ENCODE results near the gene GALNT17.

The GALNT17 gene

DNA sequence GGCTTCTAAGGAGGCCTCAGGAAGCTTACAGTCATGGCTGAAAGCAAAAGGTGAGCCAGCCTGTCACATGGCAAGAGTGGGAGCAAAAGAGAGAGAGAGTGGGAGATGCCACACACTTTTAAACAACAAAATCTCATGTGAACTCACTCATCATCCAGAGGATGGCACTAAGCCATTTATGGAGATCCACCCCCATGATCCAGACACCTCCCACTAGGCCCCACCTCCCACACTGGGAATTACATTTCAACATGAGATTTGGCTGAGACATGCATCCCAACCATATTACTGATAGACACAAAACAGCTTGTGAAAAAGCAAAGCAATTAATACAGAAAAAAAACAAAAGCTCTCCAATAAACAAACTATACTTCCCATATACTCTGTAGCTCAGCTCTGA lies 210.3 kb downstream of the GALNT17 start:
- DNase-seq (ENCODE audit: low read depth) = no peak

DNA sequence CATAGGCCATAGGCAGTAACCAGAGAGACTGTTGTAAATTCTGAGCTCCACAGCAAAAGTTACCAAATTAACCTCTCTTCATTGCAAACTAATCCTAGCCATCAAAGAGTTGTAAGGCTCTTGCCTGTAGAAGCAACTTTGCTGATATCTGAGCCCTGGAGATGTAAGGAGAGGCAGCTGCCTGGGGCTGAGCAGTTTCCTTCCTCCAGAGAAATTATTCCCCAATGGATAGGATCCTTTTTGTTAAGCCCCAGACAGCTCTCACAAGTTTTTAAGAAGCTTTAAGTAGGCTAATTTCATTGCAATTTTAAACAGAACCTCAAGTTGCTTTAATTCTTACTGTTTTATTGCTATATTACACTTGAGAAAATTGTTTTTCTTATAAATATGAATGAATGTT lies 211.1 kb downstream of the GALNT17 start:
- no peak for DNase-seq (ENCODE audit: low read depth)

DNA sequence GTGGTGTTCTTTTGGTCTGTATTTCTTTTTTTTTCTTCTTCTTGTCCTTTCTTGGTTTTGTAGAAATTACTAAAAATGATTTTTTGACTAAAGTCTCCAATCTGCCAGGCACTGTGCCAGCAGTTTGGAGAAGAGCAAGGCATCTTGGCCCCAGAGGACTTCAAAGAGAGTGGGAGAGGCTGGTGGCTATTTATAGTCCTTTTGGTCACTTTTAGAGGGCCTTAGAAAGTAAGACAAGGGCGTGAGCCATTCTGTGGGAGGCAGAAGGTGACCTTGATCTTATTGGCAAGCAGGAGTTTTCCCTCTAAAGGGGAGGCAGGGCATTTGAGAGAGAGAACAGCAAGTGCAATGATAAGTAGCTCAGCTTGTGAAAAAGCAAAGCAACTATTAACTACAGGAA lies 211.9 kb downstream of the GALNT17 start:
- no peak for DNase-seq (ENCODE audit: low read depth)

DNA sequence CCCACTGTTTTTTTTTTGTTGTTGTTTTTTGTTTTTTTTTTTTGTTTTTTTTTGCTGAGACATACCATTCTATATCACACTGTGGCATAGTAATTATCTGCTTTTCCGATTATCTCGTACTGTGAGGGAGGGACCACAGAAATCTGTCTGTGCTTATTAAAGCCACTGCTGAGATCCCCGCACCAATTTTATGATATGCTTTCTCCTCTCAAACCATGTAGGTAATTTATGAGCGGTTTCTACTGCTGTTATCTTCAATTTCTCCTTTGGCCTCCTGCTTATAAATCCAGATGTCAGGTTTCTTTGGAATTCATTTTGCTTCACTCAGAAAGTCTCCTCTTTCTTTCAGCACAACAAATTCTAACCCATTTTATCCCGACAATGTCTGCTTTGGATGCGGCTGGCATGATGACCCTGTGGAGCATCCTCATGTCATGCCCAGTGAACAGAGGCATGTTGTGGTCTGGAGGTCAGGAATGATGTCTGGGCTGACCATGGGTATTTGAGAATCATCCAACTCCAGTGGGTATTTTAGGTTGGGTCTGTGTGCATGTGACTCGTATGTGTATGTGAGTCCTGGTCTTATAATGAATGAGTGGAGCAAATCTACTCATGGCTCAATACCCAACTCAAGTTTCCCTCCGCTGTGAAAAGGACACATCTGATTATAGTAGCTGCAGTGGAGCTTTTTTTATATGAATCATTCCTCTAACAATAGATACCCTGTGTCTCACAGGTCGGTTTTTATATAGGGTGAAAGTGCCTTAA lies 213.4 kb downstream of the GALNT17 start:
- DNase-seq (ENCODE audit: low read depth) = no peak

DNA sequence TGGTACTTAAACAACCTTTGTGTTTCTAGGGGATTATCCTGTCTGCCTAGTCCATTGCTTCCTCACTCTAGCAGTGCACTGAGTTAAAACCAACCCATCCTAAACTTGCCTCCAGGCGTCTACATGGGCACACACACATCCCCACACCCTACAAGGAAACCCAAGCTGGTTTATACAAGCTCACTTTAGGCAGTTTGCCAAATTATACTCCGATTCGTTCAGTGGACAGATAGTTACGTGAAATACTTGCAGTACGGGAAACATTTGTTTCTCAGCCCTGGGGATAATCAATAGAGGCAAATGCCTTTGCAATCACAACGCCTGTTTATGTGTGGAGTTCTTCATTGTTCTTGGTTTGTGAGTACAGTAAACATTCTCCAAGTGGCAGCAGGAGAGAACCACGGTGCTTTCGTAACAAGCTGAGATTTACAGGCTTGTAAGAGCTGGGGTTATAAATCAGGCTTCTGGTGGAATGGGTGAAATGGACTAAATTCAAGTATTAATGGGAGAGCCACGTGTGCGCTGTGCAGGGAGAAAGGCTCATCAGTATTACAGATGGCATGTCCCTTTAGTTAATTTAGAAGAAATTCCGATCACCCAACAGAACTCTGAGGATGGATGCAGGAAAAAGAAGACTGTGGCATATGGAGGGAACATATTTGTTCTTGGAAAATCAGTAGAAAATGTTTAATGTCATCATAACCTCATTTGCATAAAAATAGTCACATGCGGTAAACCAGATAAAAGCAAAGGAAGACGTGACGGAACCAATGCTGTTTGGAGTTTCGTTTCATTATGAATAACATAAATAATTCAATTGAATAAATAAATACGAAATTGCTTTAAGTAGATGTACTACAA lies 217.1 kb downstream of the GALNT17 start:
- DNase-seq (ENCODE audit: low read depth) = no peak

DNA sequence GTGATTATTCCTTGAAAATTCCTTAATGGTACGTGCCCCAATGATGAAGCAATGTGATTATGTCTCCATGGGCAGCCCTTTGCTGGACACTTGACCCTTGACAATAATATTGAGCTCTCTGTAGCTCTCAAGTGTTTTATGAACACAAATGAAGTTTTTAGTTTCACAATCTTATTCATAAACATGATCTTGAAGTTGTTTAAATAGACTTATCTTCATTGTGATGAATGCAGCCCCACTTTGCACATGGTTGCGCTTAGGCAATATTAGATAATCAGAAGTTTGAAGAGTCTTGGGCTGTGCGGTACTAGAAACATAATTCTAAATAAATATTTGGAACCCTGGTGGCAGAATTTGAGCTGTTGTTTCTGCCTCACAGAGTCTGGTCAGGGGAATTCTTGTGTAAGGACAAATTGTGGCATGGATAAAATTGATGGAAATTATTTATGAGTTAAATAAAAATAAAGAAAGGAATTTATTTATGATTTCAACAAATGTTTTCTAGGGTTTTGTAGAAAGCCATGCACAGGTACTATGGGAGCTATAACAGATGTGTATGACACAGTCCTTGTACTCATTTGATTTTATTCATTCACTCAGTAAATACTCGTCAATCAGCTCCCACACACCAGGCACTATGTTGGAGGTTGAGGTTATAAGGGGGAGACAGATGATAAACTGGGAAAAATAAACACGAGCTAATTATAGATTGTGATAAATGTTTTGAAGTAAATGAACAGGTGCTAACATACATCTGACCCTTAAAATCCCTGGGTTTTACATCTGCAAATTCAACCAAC lies 217.9 kb downstream of the GALNT17 start:
- no peak for DNase-seq (ENCODE audit: low read depth)

DNA sequence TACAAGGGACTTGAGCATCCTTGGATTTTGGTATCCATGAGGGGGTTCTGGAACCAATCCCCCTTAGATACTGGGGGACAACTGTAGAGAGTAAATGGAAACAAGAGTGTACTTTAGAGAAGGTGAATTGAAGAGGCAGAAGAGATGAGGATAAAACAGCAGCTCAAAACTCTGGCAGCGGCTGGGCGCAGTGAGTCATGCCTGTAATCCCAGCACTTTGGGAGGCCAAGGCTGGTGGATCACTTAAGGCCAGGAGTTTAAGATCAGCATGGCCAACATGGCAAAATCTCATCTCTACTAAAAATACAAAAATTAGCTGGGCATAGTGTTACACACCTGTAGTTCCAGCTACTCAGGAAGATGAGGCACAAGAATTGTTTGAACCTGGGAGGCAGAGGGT lies 218.7 kb downstream of the GALNT17 start:
- DNase-seq (ENCODE audit: low read depth) = no peak

DNA sequence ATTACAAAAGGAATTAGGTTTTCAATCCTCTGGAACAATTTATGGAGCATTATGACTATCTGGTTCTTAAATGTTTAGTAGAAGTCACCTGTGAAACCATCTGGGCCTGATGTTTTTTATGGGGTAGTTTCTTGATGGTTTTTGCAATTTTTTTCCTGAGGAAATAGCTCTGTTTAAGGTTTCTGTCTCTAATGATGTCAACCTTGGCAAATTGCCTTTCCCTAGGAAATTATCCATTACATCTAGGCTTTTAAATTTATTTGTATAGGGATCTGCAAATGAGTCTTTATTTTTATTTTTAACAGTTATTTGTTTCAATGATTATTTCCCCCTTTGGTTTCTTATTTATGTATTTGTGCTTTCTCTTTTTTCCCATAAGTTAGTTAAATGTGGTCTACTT lies 222.8 kb downstream of the GALNT17 start:
- DNase-seq (ENCODE audit: low read depth) = no peak

DNA sequence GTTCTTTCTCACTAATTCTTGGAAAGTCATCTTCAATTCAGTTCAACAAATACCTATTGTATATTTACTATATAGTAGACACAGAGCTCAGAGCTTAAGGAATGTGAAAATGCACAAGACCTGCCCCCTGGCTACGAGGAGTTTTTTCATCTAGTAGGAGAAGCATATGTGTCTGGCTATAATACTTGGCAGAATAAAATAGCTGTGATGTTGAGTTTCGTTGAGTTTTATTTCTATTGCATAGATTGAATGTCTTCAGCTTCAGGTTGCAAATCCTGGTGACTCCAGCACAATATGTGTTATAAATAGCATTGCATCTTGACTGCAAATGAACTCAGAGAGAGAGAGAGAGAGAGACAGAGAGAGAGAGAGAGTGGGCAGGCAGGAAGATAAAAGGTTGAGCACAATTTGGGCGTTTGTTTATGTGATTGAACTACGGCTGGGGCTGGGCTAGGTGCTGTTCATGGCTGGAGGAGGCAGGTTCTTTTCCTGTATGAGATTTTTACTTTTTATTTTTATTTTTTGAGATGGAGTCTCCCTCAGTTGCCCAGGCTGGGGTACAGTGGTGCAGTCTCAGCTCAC lies 229.6 kb downstream of the GALNT17 start:
- DNase-seq (ENCODE audit: low read depth) = no peak

DNA sequence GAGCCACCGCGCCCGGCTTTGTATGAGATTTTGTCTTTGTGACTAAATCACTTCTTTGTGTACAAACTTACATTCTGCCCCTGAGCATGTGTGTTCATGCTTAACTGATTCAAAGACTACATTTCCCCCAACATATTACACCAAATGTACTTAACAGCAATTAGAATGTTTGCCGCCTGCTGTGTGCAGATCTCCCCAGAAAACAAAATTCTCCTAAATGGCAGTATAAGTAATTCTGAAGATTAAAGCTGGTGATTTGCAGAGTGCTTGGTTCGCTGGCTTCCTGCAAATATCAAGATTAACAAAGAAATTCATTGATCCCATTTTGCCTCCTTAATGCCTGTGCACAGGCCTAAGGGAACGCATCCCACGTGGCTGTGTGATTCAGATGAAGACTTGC lies 230.3 kb downstream of the GALNT17 start:
- DNase-seq (ENCODE audit: low read depth) = no peak

DNA sequence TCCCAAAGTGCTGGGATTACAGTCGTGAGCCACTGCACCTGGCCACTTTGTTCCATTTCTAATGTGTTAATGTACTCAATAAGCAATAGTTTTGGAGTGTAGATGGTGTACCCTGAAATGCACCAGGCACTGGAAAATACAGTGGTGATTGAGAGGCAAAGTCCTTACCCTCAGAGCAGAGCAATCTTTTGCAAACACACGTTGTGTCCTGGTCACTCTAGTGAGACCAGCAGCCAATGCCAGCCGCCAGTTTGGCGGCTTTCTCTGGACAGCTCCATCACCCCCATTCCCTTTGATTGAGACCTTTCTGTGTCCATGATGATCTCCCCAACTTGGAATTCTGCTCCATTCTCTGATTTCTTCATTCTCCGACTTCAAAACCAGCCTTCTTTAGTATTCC lies 231.3 kb downstream of the GALNT17 start:
- no peak for DNase-seq (ENCODE audit: low read depth)

DNA sequence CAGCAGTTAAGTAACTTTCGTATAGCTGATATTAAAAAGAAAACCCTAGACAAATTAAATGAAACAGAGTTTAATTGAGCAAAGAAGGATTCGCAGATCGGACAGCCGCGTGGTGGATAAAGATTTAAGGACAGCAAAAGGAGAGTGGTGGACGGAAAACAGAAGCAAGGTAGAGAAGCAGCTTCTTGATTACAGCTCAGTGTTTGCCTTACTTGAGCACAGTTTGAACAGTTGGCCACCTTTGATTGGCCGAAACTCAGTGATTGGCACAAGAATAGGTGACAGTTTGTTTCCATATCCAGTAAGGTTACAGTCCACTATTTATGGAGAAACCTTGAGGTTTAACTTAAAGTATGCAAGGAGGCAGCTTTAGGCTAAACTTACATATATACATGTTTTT lies 231.7 kb downstream of the GALNT17 start:
- DNase-seq (ENCODE audit: low read depth) = no peak

DNA sequence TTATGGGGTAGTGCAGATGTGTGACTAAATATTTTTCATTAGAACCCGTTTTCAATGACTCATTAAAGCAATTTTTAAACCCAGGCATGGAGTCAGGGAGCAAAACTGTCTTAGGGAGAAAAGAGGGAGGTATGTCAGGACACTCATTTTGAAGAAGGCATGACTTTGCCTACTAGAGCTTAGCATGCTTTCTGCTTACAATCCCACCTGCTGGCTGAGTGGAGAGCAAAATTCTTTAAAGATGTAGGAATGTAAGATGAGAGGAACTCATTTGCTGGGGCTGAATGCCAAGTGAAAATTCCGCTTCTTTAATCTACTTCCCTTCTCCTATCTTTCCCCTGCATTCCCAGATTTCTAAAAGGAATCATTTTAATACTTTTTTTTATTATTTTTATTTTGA lies 232.6 kb downstream of the GALNT17 start:
- no peak for DNase-seq (ENCODE audit: low read depth)

DNA sequence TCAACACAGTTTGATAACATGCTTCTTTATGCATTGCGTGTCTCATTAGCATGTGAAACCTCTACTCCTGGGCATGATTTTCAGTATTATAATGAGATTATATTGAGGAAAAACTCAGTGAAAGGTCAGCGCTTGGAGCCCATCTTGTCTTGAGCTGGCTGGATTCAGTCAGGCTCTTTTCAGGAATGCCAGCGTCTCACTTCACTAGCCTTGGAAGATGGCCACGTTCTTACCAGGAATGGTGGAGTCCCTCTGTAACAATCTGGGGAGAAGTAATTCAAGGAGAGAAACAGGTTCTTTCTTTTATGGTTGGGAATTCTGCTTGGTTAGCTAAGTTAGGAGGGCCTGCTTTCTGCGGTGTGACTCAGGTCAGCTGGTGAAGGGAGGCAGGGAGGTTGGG lies 241.0 kb downstream of the GALNT17 start:
- no peak for DNase-seq (ENCODE audit: low read depth)

DNA sequence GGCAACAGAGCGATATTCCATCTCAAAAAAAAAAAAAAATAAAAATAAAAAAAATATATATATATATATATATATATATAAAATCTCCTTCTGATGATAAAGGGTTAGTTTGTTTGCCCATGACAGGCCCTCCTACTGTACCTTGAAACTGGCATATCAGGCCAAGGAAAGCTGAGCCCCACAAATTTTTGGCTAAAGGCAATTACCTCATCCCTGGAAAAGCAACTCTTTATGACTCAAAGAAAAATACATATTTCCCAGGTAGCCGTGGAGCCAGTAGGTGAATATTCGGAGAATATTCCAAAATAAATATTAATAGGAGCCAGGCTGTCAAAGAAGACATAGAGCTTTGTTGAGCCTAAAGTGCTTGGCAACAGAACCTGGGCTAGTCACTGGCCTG lies 245.1 kb downstream of the GALNT17 start:
- no peak for DNase-seq (ENCODE audit: low read depth)

DNA sequence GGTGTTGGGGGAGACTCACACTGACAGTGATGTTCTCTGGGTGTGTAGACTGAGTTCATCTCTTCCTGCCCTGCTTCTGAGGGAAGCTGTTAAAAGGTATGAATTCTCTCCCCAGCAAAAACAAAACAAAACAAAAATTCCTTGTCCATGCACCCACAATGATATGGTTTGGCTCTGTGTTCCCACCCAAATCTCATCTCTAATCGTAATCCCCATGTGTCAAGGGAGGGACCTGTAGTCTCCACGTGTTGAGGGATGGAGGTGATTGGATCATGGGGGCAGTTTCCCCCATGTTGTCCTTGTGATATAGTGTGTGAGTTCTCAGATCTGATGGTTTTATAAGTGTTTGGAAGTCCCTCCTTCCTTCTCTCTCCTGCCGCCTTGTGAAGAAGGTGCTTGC lies 245.5 kb downstream of the GALNT17 start:
- no peak for DNase-seq (ENCODE audit: low read depth)

DNA sequence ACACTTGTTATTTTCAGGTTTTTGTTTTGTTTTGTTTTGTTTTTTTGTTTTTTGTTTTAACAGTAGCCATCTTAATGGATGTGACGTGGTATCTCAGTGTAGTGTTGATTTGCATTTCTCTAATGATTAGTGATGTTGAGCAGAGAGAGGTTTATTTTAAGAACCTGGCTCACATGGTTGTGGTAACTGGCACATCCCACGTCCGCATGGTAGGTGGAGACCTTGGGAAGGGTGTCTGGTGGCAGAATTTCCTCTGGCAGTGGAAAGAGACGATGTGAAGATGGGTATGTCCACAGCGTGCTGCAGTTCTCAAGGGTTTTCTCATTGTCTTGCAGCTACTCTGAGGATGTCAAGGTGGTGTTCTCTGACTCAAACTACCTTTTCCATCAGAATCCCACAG lies 252.2 kb downstream of the GALNT17 start:
- no peak for DNase-seq (ENCODE audit: low read depth)

DNA sequence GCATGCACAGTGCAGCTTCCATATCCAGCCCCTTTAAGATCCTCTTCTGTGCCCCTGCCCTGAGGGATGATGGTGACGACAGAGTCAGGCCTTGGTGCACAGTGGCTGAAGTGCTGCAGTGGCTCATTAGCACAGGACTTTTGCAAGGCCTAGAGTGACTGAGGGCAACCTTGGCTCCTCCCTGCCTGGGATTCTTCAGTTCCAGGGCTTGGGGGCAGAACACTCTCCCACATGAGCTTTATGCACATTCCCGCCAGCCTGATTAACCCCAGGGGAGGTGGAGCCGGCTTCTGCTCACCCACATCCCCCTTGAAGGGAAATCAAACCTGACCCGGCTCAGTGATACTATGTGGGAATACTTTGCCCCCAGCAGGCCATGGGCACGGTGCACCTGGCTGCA lies 253.4 kb downstream of the GALNT17 start:
- no peak for DNase-seq (ENCODE audit: low read depth)

DNA sequence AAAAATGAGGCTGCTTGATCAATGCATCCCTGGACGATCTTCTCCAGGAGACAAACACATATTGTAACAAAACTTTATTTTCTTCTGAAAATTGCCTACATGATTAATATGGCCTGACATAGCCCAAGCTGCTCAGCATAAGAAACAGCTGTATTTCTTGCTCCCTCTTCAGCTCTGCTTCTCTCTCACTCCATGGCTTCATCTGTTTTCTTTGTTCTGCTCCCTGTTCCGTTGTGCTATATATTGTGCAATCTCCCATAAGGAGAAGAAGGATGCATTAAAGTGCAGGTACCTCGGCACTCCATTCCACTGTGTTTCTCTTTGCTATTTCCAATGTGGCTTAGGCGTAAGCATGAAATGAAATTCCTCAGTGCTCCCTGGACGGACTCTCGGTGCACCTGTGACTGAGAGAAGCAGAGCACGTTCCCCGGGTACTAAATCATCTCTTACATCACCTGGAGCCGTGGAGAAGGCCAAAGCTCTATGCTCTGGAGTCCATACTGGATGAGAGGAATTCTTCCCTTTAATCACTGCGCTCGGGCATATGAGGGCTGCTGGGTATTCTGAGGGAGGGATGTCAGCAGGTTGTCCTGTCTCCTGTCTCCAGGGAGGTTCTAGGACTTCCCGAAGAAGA lies 254.3 kb downstream of the GALNT17 start:
- no peak for DNase-seq (ENCODE audit: low read depth)

DNA sequence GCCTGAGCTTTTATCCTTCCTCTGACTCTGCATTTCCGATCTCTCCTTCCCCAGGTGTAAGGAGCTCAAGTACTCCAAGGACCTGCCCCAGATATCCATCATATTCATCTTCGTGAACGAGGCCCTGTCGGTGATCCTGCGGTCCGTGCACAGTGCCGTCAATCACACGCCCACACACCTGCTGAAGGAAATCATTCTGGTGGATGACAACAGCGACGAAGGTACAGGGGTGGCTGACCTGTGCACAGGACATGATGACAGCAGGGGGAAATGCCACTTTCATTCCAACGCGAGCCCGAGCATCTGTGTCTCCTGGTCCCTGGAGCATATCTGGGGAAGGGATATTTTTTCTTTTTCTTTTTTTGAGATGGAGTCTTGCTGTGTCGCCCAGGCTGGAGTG lies 256.2 kb downstream of the GALNT17 start:
- DNase-seq (ENCODE audit: low read depth) = no peak

DNA sequence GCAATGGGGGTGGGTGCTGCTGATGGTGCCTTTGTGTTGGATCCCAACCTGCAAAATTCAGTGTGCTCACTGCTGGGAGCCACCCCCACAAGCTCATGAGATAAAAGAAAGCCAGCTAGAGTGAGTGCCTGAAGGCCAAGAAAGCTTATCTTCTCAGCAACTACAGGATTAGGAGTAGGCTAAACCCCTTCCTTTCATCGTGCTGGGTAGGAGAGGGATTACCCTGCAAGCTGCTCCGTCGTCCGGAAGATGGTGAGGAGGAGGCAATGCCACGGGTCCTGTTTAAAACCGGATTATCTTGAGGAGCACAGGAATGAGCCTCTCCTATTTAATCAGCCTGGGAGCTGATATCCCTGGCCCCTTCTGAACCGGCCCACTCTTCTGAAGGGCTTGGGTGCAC lies 258.0 kb downstream of the GALNT17 start:
- DNase-seq (ENCODE audit: low read depth) = no peak

DNA sequence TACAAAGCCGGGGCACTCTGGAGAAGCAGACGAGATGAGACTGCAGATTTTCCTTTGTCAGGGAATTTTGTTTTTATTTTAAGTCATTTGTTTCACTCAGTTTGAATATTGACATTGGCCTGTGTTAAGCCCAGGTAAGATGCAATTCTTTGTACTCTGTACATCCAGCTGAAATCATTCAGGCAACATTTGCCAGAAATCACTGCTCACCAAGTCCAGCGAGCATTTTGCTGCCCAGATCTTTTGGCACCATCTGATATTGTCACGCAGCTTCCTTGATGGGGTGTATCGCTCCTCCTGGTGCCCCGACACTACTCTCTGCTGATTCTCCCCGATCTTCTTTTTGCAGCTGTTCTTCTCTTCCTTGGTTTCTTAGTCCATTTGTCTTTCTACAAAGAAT lies 261.7 kb downstream of the GALNT17 start:
- no peak for DNase-seq (ENCODE audit: low read depth)
